ENCODE data around the gene PPL. TPM values are rescaled to one million over a fixed set of nuclear protein-coding genes. Genes with fewer than 3 reads are reported as not detected.

The PPL gene
- total and polyA plus RNA-seq, 2 of the 13 experiments (the other 11 are each of a cell fraction or from before 2014, with no cell fraction given), result 5.7 to 6.6 TPM

- peak; percentile 95 for TF ChIP-seq ZKSCAN8 (CRISPR knock-in tag; IDR thresholded peaks at IDR 0.05; ENCODE audit: borderline replicate concordance)
- no peak for TF ChIP-seq THAP8 (CRISPR knock-in tag; IDR thresholded peaks at IDR 0.05; ENCODE audit: borderline replicate concordance)
- no peak for TF ChIP-seq ZNF24 (IDR thresholded peaks at IDR 0.05)
- no peak for TF ChIP-seq ZNF484 (CRISPR knock-in tag; IDR thresholded peaks at IDR 0.05; ENCODE audit: borderline replicate concordance, low read depth)
- TF ChIP-seq ZNF138 (CRISPR knock-in tag; IDR thresholded peaks at IDR 0.05; ENCODE audit: low read depth), result no peak
- peak in 1 of 2 experiments; percentile 43; a peak in 1 of 4 replicates for TF ChIP-seq REST (IDR thresholded peaks at IDR 0.05; ENCODE audit: borderline replicate concordance in 1 of 2, low read depth in 1 of 2, low read length in 2 of 2)
- TF ChIP-seq ZNF691 (CRISPR knock-in tag; IDR thresholded peaks at IDR 0.05; ENCODE audit: borderline replicate concordance, low read depth), result peak; percentile 68; the same call in 1 of the 2 replicates
- TF ChIP-seq ZFP1 (CRISPR knock-in tag; IDR thresholded peaks at IDR 0.05), result peak; percentile 47; the same call in 1 of the 2 replicates
- peak; percentile 89 for TF ChIP-seq IRF9 (CRISPR knock-in tag; IDR thresholded peaks at IDR 0.05; ENCODE audit: borderline replicate concordance)
- no peak for TF ChIP-seq ZNF775 (CRISPR knock-in tag; IDR thresholded peaks at IDR 0.05; ENCODE audit: borderline replicate concordance)
- TF ChIP-seq CEBPB (IDR thresholded peaks at IDR 0.05; ENCODE audit: borderline replicate concordance, low read depth, low read length), result no peak
- TF ChIP-seq E2F1 (CRISPR knock-in tag; IDR thresholded peaks at IDR 0.05), result no peak
- TF ChIP-seq ZNF20 (CRISPR knock-in tag; IDR thresholded peaks at IDR 0.05), result no peak
- peak; percentile 39 for TF ChIP-seq ZNF143 (CRISPR knock-in tag; IDR thresholded peaks at IDR 0.05)
- TF ChIP-seq PHF21A (CRISPR knock-in tag; IDR thresholded peaks at IDR 0.05), result peak; percentile 99
- TF ChIP-seq RXRA (CRISPR knock-in tag; IDR thresholded peaks at IDR 0.05), result peak; percentile 93
- no peak for TF ChIP-seq ZBTB49 (CRISPR knock-in tag; IDR thresholded peaks at IDR 0.05; ENCODE audit: borderline replicate concordance)
Measured at GRCh38 chr16:4944333-4945281, 7.7 kb upstream of the PPL start (continued).

Data from HepG2 (cell line).